ENCODE measurements around the gene SLC26A2. TPM values are rescaled to one million over a fixed set of nuclear protein-coding genes. Genes with fewer than 3 reads are reported as not detected.
A peak's percentile ranks its signal among the peaks of the same experiment; 100 is the strongest.

The SLC26A2 gene
- polyA plus RNA-seq, 1 experiment, result 3.3 TPM

- no peak for DNase-seq (ENCODE audit: low read depth)
- TF ChIP-seq CTCF (IDR thresholded peaks at IDR 0.05; ENCODE audit: insufficient read depth, low read depth, low read length), result no peak
- Histone ChIP-seq H3K4me3 (ENCODE audit: low read depth, low read length) (no peak overlapping the region), H3K36me3 (ENCODE audit: control insufficient read depth, insufficient read depth, low read length) (no peaks in the 10 kb centered on the region), H3K27me3 (ENCODE audit: control insufficient read depth, insufficient read depth, low read length) (0 out of 2 replicates have a peak, but pooled peaks cover 1% of the 10 kb centered on the region)
- ChIA-PET CTCF (interaction anchor here (0.9 to 1.2 kb wide), 2 partner anchors 35 to 39 kb away, joined by 3 to 4 read pairs; no protein-coding TSS in a partner anchor), POLR2A (no interaction called here)
Measured at GRCh38 chr5:149922950-149923349, 37.6 kb upstream of the SLC26A2 start.

DNA sequence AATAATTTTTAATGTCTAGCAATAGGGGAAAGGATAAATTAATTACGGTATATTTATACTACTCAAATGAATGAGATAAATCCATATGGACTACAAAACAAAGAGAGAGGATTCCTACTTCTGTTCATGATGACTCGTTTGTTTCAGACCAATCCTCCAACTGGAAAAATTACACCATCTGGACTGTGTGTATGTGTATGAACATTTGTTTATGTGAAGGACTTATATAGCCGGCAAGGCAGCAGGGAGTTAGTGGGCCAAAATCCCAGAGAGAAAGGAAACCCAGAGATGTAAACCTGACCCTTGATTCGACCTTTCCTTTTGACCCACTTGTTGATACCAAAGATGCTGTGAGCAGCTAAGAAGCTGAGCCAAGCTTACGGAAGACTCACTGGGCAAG is 36.1 kb upstream of the SLC26A2 start:
- CTCF ChIA-PET, result interaction anchor here (1.0 kb wide), 1 partner anchor 71 kb away, joined by 4 read pairs; no protein-coding TSS in a partner anchor
- TF ChIP-seq CTCF (IDR thresholded peaks at IDR 0.05; ENCODE audit: insufficient read depth, low read depth, low read length), result no peak
- no peak for DNase-seq (ENCODE audit: low read depth)
- Histone ChIP-seq H3K36me3 (ENCODE audit: control insufficient read depth, insufficient read depth, low read length) (no peaks in the 10 kb centered on the region), H3K4me3 (ENCODE audit: low read depth, low read length) (no peak overlapping the region), H3K27me3 (ENCODE audit: control insufficient read depth, insufficient read depth, low read length) (0 out of 2 replicates have a peak, but pooled peaks cover 1% of the 10 kb centered on the region)
- POLR2A ChIA-PET, result no interaction called here

DNA sequence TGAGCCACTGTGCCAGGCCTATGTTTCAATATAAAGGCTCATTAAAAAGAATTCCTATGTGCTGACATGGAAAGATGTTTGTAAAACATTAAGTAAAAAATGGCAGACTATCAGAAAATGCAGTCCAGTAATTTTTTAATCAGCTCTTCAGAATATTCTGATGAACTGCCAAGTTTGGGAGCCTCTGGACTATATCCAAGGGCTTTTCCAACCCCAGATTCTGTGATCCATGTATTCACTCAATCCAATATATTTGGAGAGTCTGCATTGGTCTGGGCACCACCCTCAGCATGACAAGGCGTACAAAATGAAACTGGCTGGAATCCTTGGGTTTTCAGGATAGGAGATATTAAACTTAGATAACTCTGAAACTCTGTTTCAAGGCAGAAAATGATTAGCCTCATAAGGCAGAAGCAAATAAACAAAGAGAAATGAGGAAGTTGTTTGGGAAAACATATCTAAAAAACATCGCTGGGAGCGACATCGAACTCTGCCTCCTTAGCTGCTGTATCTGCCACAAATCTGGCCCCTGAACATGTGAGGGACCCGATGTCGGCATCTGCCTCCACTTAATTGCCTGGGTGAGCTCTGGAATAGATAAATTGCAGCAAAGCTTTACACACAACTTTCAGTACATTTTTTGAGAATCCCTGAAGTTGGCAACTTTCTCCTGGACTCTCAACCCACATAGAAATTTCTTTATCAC is 30.4 kb upstream of the SLC26A2 start:
- no peaks in the 10 kb centered on the region for H3K36me3 ChIP-seq (ENCODE audit: control insufficient read depth, insufficient read depth, low read length)
- DNase-seq (ENCODE audit: low read depth), result no peak
- POLR2A ChIA-PET, result no interaction called here
- CTCF ChIA-PET, result interaction anchor here (0.9 kb wide), 1 partner anchor 9 kb away, joined by 3 read pairs; no protein-coding TSS in a partner anchor
- peak overlapping the region; percentile 22 for H3K4me3 ChIP-seq (ENCODE audit: low read depth, low read length)
- 0 out of 2 replicates have a peak, but pooled peaks cover 2% of the 10 kb centered on the region for H3K27me3 ChIP-seq (ENCODE audit: control insufficient read depth, insufficient read depth, low read length)
- no peak for TF ChIP-seq CTCF (IDR thresholded peaks at IDR 0.05; ENCODE audit: insufficient read depth, low read depth, low read length)

- no peaks in the 10 kb centered on the region for H3K36me3 ChIP-seq (ENCODE audit: control insufficient read depth, insufficient read depth, low read length)
- 0 out of 2 replicates have a peak, but pooled peaks cover 2% of the 10 kb centered on the region for H3K27me3 ChIP-seq (ENCODE audit: control insufficient read depth, insufficient read depth, low read length)
- DNase-seq (ENCODE audit: low read depth), result no peak
- ChIA-PET POLR2A (interaction anchor here (0.6 kb wide), 1 partner anchor 41 kb away, joined by 3 read pairs; no protein-coding TSS in a partner anchor), CTCF (interaction anchor here (0.9 kb wide), 1 partner anchor 8 kb away, joined by 3 read pairs; no protein-coding TSS in a partner anchor)
- no peak overlapping the region for H3K4me3 ChIP-seq (ENCODE audit: low read depth, low read length)
- TF ChIP-seq CTCF (IDR thresholded peaks at IDR 0.05; ENCODE audit: insufficient read depth, low read depth, low read length), result no peak
Measured at GRCh38 chr5:149930749-149931574, 29.6 kb upstream of the SLC26A2 start.

GRCh38 chr5:149931992-149932436 is 28.5 kb upstream of the SLC26A2 start:
- CTCF ChIA-PET, result interaction anchor here (1.4 kb wide), 1 partner anchor 98 kb away, joined by 3 read pairs; no protein-coding TSS in a partner anchor
- no peak for TF ChIP-seq CTCF (IDR thresholded peaks at IDR 0.05; ENCODE audit: insufficient read depth, low read depth, low read length)

More at GRCh38 chr5:149931992-149932436, 28.5 kb upstream of the SLC26A2 start:
- Histone ChIP-seq H3K4me3 (ENCODE audit: low read depth, low read length) (no peak overlapping the region), H3K27me3 (ENCODE audit: control insufficient read depth, insufficient read depth, low read length) (0 out of 2 replicates have a peak, but pooled peaks cover 2% of the 10 kb centered on the region), H3K36me3 (ENCODE audit: control insufficient read depth, insufficient read depth, low read length) (no peaks in the 10 kb centered on the region)
- POLR2A ChIA-PET, result no interaction called here
- DNase-seq (ENCODE audit: low read depth), result no peak
